KOPT-K1 (cell line): Measurements from ENCODE around the gene SCAMP2.

Experiments
- H3K27ac ChIP-seq: fragments of 200-600 bp; sonication (generic); 2 replicates; pipeline ENCODE4 v1.5.1; 2016; ENCODE audit warnings: antibody characterized with exemption, mild to moderate bottlenecking, low read depth, low read length; ENCODE audit not compliant: poor library complexity, severe bottlenecking
- H3K36me3 ChIP-seq: fragments of 200-600 bp; sonication (generic); 2 replicates; pipeline ENCODE4 v1.5.1; 2017; ENCODE audit warnings: antibody characterized with exemption, mild to moderate bottlenecking, low read length, moderate library complexity; ENCODE audit not compliant: insufficient read depth
- H3K9me3 ChIP-seq: fragments of 200-600 bp; sonication (generic); 2 replicates; pipeline ENCODE4 v1.5.1; 2017; ENCODE audit warnings: antibody characterized with exemption, low read length, mild to moderate bottlenecking; ENCODE audit not compliant: insufficient read depth, poor library complexity, severe bottlenecking

The SCAMP2 gene

DNA sequence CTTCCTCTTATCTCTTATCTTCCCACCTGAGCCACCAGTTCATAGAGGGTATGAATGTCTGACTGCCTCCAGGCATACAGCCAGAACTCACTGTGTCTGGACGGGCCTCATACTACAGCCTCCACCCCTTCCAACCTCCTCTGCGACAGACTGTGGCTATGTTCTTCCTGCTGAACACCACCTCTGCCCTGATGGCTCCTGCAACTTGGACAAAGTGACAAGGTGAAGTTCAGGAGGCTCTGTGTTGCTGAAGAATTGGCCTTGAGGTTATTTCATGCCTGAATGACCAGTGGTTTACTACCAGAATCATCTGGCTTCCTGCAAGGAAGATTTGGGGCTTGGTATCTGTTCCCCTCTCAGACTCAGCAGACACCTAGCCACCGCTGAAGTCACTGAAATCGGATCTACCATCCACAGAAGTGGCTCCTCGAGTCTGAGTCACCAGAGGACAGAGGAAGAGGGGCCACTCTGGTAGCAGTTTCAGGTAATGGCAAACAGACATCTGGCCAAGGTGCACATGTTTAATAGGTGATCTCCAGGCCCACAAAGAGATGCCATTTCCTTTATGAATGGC, 16.0 kb downstream of the SCAMP2 start:
- Histone ChIP-seq H3K36me3 (peaks cover 36% of the 10 kb centered on the region), H3K27ac (no peak overlapping the region), H3K9me3 (no peaks in the 10 kb centered on the region)

- no peak overlapping the region for H3K27ac ChIP-seq
- no peaks in the 10 kb centered on the region for H3K9me3 ChIP-seq
- peaks cover 42% of the 10 kb centered on the region for H3K36me3 ChIP-seq
These were observed 16.6 kb downstream of the SCAMP2 start for GRCh38 chr15:74856537-74856936.

- H3K27ac ChIP-seq = no peak overlapping the region
- H3K9me3 ChIP-seq = no peaks in the 10 kb centered on the region
- H3K36me3 ChIP-seq = peaks cover 49% of the 10 kb centered on the region
These were observed 17.3 kb downstream of the SCAMP2 start for GRCh38 chr15:74855857-74856256.

- Histone ChIP-seq H3K36me3 (peaks cover 62% of the 10 kb centered on the region), H3K9me3 (no peaks in the 10 kb centered on the region), H3K27ac (no peak overlapping the region)
These were observed 18.6 kb downstream of the SCAMP2 start for GRCh38 chr15:74854453-74855022.

DNA sequence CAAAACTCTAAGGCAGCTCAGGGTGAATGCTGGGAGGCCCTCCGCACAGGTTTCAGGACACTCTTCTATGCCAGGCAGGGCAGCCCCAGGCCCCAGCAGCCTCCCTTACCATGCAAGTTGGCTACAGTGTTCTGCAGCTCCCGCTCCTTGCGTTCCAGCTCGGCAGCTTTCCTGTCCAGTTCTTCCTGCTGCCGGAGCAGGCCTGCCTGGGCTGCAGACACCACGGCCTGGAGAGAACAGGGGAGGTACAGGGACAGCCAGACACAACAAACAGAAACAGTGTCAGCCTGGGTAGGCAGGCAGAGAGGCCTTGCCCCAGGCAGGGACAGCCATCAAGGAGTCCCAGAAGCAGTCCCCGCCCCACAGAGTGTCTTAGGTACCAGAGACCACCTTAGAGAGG, 21.2 kb downstream of the SCAMP2 start:
- Histone ChIP-seq H3K27ac (no peak overlapping the region), H3K36me3 (peaks cover 74% of the 10 kb centered on the region), H3K9me3 (no peaks in the 10 kb centered on the region)

GRCh38 chr15:74850393-74850792, 22.8 kb downstream of the SCAMP2 start:
- Histone ChIP-seq H3K9me3 (no peaks in the 10 kb centered on the region), H3K36me3 (peaks cover 80% of the 10 kb centered on the region), H3K27ac (no peak overlapping the region)

GRCh38 chr15:74847432-74847831, 25.7 kb downstream of the SCAMP2 start:
- Histone ChIP-seq H3K36me3 (peaks cover 64% of the 10 kb centered on the region), H3K27ac (no peak overlapping the region), H3K9me3 (no peaks in the 10 kb centered on the region)

DNA sequence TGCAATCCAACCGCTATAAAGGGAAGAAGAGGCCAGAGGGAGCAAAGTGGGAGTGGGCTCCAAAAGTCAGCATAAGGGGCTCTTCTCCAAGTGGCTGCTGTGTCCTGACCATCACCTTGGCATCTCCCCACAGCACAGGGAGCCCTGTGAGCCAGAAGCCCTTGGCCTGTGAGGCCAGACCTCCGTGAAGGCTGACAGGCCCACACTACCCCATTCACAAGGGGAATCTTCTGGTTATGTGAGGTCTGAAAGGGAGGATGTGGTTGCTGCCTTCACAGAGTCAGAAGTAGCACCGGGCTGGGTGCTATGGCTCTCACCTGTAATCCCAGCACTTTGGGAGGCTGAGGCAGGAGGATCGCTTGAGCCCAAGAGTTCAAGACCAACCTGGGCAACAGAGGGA, 27.6 kb downstream of the SCAMP2 start:
- peak overlapping the region; percentile 65 for H3K27ac ChIP-seq
- H3K9me3 ChIP-seq = no peaks in the 10 kb centered on the region
- H3K36me3 ChIP-seq = peaks cover 46% of the 10 kb centered on the region

- Histone ChIP-seq H3K36me3 (peaks cover 43% of the 10 kb centered on the region), H3K9me3 (no peaks in the 10 kb centered on the region), H3K27ac (peak overlapping the region; percentile 65)
These were observed 28.0 kb downstream of the SCAMP2 start for GRCh38 chr15:74845208-74845568.

DNA sequence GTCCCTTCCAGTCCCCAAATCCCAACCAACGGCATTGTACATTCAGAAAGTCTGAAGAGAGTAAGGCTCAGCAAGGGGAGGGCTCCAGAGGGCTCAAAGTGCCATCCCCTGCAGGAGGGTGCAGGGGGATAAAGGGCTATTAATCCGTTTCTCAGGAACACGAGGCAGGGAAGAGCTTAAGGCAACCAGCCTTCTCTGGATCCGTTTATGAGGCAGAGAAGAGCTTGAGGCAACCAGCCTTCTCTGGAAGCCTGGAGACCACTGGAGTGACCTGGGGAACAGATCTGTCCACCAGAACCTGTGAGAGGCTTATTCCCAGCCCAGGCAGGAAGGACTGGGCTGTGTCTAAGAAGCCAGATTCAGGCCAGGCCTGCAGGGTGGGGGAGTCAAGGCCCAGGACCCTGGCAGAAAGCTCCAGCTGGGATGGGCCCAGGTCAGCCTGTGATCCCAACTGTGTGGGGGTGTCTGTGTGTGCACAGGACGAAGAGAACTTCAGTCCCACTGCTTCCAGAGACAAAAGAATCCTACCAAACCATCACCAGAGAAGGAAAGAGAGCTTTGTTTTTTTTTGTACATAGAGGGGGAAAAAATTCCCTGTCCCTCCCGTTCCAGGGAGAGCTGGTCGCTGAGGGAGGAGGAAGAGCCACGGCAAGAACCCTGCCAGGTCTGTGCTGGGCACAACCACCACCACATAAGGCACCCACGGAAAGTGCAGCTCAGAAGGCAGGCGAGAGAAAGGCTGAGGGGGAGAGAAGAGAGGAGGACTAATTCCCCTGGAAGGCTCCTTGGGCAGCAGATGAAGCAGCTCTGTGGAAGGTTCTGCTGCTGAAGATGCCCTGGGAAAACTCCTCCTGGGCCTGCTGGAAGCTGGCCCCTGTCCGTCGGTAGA, 28.6 kb downstream of the SCAMP2 start:
- Histone ChIP-seq H3K9me3 (no peaks in the 10 kb centered on the region), H3K36me3 (peaks cover 43% of the 10 kb centered on the region), H3K27ac (peak overlapping the region; percentile 65)

- Histone ChIP-seq H3K27ac (peak overlapping the region; percentile 76), H3K9me3 (no peaks in the 10 kb centered on the region), H3K36me3 (peaks cover 41% of the 10 kb centered on the region)
These were observed 29.3 kb downstream of the SCAMP2 start for GRCh38 chr15:74843891-74844299.

DNA sequence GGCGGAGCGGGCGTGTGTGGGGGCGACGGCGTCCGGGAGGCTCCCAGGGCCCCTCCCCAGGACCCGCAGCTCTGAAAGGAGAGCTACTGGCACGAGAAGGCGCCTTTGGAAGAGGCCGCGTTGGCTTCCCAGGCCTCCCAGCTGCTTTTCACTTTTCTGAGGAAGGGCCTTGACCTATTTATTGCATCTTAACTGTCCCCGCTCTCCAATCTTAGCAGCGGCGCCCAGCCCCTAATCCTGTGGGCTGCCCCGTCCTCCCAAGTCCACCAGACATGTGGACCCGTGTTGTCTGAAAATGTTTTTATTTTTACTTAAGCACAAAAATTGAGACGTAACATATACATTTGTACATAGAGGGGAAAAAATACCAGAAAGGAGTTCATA, 29.7 kb downstream of the SCAMP2 start:
- H3K36me3 ChIP-seq = peaks cover 37% of the 10 kb centered on the region
- H3K27ac ChIP-seq = peak overlapping the region; percentile 76
- H3K9me3 ChIP-seq = no peaks in the 10 kb centered on the region

DNA sequence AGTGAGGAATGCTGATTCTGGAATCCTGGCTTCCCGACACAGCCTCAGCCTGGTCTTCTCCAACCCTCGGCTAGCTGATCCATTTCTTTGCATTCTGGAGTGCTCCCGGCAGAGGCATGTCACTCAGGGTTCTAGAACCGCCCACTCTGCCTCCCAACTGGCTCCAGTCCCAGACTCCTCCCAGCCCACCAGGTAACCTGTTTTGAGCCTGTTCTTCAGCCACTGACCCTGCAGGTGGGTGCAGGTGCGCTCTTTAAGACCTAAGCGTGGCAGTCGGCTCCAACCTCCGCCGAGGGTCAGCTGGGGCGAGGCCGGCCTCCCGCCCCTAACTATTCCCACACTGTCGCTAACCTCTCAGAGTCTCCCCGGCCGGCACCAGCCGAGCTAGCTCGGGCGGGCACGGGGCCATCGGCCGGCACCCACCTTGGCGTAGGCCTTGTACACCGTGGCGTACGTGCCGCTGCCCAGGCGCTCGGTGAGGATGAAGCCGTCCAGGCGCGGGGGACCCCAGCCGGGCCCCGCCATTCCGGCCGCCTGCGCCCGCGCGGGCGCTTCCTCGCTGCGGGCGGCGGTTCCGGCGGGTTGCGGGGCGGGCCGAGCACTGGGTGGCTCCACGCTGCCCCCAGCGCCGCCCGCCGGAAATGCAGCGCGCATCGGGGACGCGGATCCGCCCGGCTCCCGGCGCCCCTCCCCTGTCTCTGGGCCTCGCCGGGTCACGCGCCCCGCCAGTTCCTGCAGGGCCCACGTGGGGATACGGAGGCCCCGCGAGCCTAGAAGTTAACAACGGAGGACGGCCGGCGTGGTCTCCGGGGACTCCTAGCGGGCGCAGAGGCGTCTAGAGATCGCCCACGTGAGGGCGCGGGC, 30.4 kb downstream of the SCAMP2 start, which contains the start of gene ULK3:
Gene ULK3, minus strand, starts transcription at position 576 of the 864 bp plus-strand sequence. Its CDS starts 51 bp downstream, at position 525.
- Histone ChIP-seq H3K36me3 (peaks cover 31% of the 10 kb centered on the region), H3K9me3 (no peaks in the 10 kb centered on the region), H3K27ac (peak within 1 kb of the TSS; percentile 76)

DNA sequence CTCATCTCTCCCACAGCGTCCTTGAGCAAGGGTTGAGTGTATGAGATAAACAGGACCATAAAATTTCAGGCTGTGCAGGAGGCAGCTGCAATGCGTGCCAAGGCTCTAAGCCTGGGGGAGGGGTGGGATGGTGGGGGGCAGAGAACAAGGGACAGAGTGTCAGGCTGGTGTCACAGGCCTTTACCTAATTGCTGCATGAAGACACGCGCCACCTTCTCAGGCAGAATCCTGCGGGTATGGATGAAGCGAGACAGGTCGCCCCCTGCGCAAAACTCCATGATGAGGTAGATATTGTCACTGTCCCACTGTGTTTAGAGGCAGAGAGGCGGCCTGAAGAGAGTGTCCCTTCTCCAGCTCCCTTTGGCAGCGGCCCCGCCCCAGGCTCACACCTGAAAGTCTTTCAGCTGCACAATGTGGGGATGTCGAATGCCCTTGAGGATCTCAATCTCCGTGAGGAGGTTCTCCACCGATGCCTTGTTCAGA, 31.2 kb downstream of the SCAMP2 start:
- H3K9me3 ChIP-seq = no peaks in the 10 kb centered on the region
- peaks cover 27% of the 10 kb centered on the region for H3K36me3 ChIP-seq
- peak overlapping the region; percentile 76 for H3K27ac ChIP-seq
